Neuronal stem cell (in vitro differentiated cells): ENCODE results near the gene ZNF107.

Experiments used
- DNase-seq: peaks from one replicate; pipeline ENCODE4 v3.0.0-alpha.2; 2013; ENCODE audit warnings: low spot score
- H2AFZ ChIP-seq: one replicate; pipeline ENCODE4 v1.6.1; 2013; ENCODE audit warnings: mild to moderate bottlenecking, low read length, inconsistent platforms
- H2AK5ac ChIP-seq: 2 replicates; pipeline ENCODE4 v1.6.1; 2013; ENCODE audit warnings: low read depth, mild to moderate bottlenecking, inconsistent platforms, low read length, moderate library complexity, mixed read lengths
- H2BK120ac ChIP-seq: 2 replicates; pipeline ENCODE4 v1.6.1; 2013; ENCODE audit warnings: low read depth, mild to moderate bottlenecking, inconsistent platforms, low read length, moderate library complexity, mixed read lengths
- H2BK12ac ChIP-seq: one replicate; pipeline ENCODE4 v1.6.1; 2013; ENCODE audit warnings: low read length, inconsistent platforms
- H2BK15ac ChIP-seq: 2 replicates; pipeline ENCODE4 v1.6.1; 2013; ENCODE audit warnings: mild to moderate bottlenecking, low read length, inconsistent platforms, mixed read lengths
- H2BK5ac ChIP-seq: one replicate; pipeline ENCODE4 v1.6.1; 2013; ENCODE audit warnings: inconsistent platforms, mild to moderate bottlenecking, low read length, moderate library complexity
- H3K14ac ChIP-seq: one replicate; pipeline ENCODE4 v1.6.1; 2013; ENCODE audit warnings: low read length, inconsistent platforms
- H3K18ac ChIP-seq: 2 replicates; pipeline ENCODE4 v1.6.1; 2013; ENCODE audit warnings: low read length, inconsistent platforms
- H3K23ac ChIP-seq: 2 replicates; pipeline ENCODE4 v1.6.1; 2013; ENCODE audit warnings: low read depth, mild to moderate bottlenecking, mixed read lengths, low read length, inconsistent platforms; ENCODE audit not compliant: poor library complexity
- H3K27ac ChIP-seq: replicated peaks from 3 replicates; pipeline ENCODE4 v1.5.1; 2013; ENCODE audit warnings: low read length, inconsistent platforms
- H3K27me3 ChIP-seq, 3 experiments: 2 replicates each; pipeline ENCODE4 v1.6.1; 2013; ENCODE audit warnings: low read length in 3 of 3, mild to moderate bottlenecking in 2 of 3, inconsistent platforms in 1 of 3, low read depth in 1 of 3, mixed read lengths in 1 of 3, moderate library complexity in 1 of 3; ENCODE audit not compliant: control insufficient read depth in 3 of 3, insufficient read depth in 3 of 3
- H3K36me3 ChIP-seq, 2 donors: replicated peaks in 1 of 2; 2 replicates each; pipeline ENCODE4 v1.6.1; 2013; ENCODE audit warnings: low read length in 2 of 2; ENCODE audit not compliant: control insufficient read depth in 2 of 2, insufficient read depth in 2 of 2
- H3K4ac ChIP-seq: 2 replicates; pipeline ENCODE4 v1.6.1; 2013; ENCODE audit warnings: inconsistent platforms, mild to moderate bottlenecking, low read length, moderate library complexity
- H3K4me1 ChIP-seq, 2 donors: 1 replicate in 1 of 2; 2 replicates in 1 of 2; pipeline ENCODE4 v1.6.1; 2013; ENCODE audit warnings: low read length in 2 of 2, low read depth in 1 of 2; ENCODE audit not compliant: control insufficient read depth in 2 of 2, insufficient read depth in 1 of 2
- H3K4me2 ChIP-seq: one replicate; pipeline ENCODE4 v1.6.1; 2013; ENCODE audit warnings: mild to moderate bottlenecking, low read length, inconsistent platforms; ENCODE audit not compliant: insufficient read depth, poor library complexity, severe bottlenecking
- H3K4me3 ChIP-seq, 2 donors: 2 replicates each; pipeline ENCODE4 v1.5.1; 2013; ENCODE audit warnings: low read length in 2 of 2, mild to moderate bottlenecking in 2 of 2, inconsistent platforms in 1 of 2, moderate library complexity in 1 of 2
- H3K79me1 ChIP-seq: one replicate; pipeline ENCODE4 v1.6.1; 2013; ENCODE audit warnings: low read depth, mild to moderate bottlenecking, inconsistent platforms, low read length, moderate library complexity
- H3K9ac ChIP-seq: one replicate; pipeline ENCODE4 v1.6.1; 2013; ENCODE audit warnings: mild to moderate bottlenecking, low read depth, low read length, inconsistent platforms; ENCODE audit not compliant: poor library complexity
- H3K9me3 ChIP-seq, 2 donors: replicated peaks in 1 of 2; 2 replicates each; pipeline versions ENCODE3 to v1.6.1; 2013; ENCODE audit warnings: low read length in 2 of 2, mild to moderate bottlenecking in 2 of 2, inconsistent platforms in 1 of 2, low read depth in 1 of 2, mixed read lengths in 1 of 2, moderate library complexity in 1 of 2; ENCODE audit not compliant: control insufficient read depth in 2 of 2, insufficient read depth in 1 of 2
- H4K8ac ChIP-seq: one replicate; pipeline ENCODE4 v1.6.1; 2013; ENCODE audit warnings: low read depth, mild to moderate bottlenecking, inconsistent platforms, low read length, moderate library complexity
- H4K91ac ChIP-seq: one replicate; pipeline ENCODE4 v1.6.1; 2013; ENCODE audit warnings: low read length, low read depth, mild to moderate bottlenecking, inconsistent platforms; ENCODE audit not compliant: poor library complexity
- WGBS, 2 donors: extraction: QIAGEN DNeasy Blood & Tissue Kit; methylation state at CpG; one replicate each; pipeline ENCODE4 v1.1.7; 2013; ENCODE audit warnings: missing lambda C conversion rate in 2 of 2, mixed read lengths in 1 of 2; ENCODE audit not compliant: insufficient read length in 2 of 2, insufficient replicate concordance in 1 of 2; ENCODE audit errors: extremely low coverage in 2 of 2; 5-methylcytosine and 5-hydroxymethylcytosine counted together

The ZNF107 gene

GRCh38 chr7:64625114-64626082 is 40.5 kb upstream of the ZNF107 start:
- H3K9ac ChIP-seq = no peak overlapping the region
- no peak overlapping the region for H4K8ac ChIP-seq
- H3K36me3 ChIP-seq = no peaks in the 10 kb centered on the region
- H3K4me2 ChIP-seq = no peak overlapping the region
- no peaks in the 10 kb centered on the region for H3K79me1 ChIP-seq
- H3K23ac ChIP-seq = no peak overlapping the region
- no peak overlapping the region for H3K4me3 ChIP-seq
- no peak overlapping the region for H2BK12ac ChIP-seq
- H3K27ac ChIP-seq = no peak overlapping the region
- no peak overlapping the region for H3K18ac ChIP-seq
- no peak overlapping the region for H2BK120ac ChIP-seq
- no peak overlapping the region for H3K4ac ChIP-seq
- H3K9me3 ChIP-seq = peaks cover 2 to 22% of the 10 kb centered on the region in 2 donors
- no peak overlapping the region for H4K91ac ChIP-seq
- no peak overlapping the region for H2AFZ ChIP-seq
- no peak overlapping the region for H2BK15ac ChIP-seq
- H3K14ac ChIP-seq = no peak overlapping the region
- WGBS, 2 donors = no CpG with 5 or more reads among the region's 12 CpGs
- H3K27me3 ChIP-seq = no peaks in the 10 kb centered on the region
- no peak for DNase-seq
- no peaks in the 10 kb centered on the region for H3K4me1 ChIP-seq
- no peak overlapping the region for H2AK5ac ChIP-seq
- no peak overlapping the region for H2BK5ac ChIP-seq

DNA sequence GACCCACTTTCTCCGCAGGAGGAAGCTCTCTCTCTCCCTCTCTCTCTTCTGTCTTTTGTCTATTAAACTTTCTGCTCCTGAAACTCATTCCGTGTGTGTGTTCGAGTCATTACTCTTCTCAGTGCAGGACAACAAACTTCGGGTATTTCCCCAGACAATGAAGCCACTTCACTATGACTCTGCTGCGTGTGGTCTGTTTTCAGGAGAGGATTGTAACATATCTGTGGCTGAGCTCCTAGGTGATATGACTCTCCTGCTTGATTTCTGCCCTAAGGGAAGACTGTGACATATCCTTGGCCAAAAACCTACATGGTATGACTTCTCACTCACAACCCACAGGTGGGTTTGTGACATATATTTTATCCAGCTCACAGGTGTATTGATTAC is 39.9 kb upstream of the ZNF107 start:
- Histone ChIP-seq H3K4me3 (no peak overlapping the region), H3K18ac (no peak overlapping the region), H4K8ac (no peak overlapping the region), H3K79me1 (no peaks in the 10 kb centered on the region), H2BK5ac (no peak overlapping the region), H2AK5ac (no peak overlapping the region), H2BK120ac (no peak overlapping the region), H3K27me3 (no peaks in the 10 kb centered on the region), H3K36me3 (no peaks in the 10 kb centered on the region), H3K4me1 (no peaks in the 10 kb centered on the region), H4K91ac (no peak overlapping the region), H3K4me2 (no peak overlapping the region), H2BK15ac (no peak overlapping the region), H2AFZ (no peak overlapping the region), H3K9me3 (peaks cover 0 to 29% of the 10 kb centered on the region in 2 donors), H3K23ac (no peak overlapping the region), H3K4ac (no peak overlapping the region), H2BK12ac (no peak overlapping the region), H3K27ac (no peak overlapping the region), H3K14ac (no peak overlapping the region), H3K9ac (no peak overlapping the region)
- DNase-seq = no peak
- WGBS, 2 donors = no CpG with 5 or more reads among the region's 5 CpGs

DNA sequence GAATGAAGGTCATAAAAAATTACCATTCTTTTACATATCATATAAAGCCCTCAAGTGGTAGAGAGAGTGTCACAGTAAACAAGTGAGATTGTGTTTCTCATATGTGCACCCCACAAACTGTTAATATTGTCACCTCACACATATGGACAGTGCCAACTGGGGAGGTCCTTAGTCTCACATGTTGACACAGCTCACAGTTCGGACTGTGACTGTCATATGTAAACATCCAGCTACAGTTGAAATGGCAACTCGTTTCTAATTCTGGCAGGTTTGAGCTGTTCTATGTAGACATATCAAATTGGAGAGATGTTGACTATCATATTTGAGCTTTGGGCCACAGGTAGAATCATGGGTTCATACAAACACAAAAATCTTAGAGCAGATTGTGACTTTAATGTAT is 39.4 kb upstream of the ZNF107 start:
- peaks cover 0 to 30% of the 10 kb centered on the region in 2 donors for H3K9me3 ChIP-seq
- H2BK12ac ChIP-seq = no peak overlapping the region
- H3K36me3 ChIP-seq = no peaks in the 10 kb centered on the region
- H3K23ac ChIP-seq = no peak overlapping the region
- no peak overlapping the region for H3K4me3 ChIP-seq
- H2BK5ac ChIP-seq = no peak overlapping the region
- no peak overlapping the region for H3K27ac ChIP-seq
- no peak overlapping the region for H2BK15ac ChIP-seq
- no peaks in the 10 kb centered on the region for H3K4me1 ChIP-seq
- no peak overlapping the region for H3K18ac ChIP-seq
- no peaks in the 10 kb centered on the region for H3K79me1 ChIP-seq
- H2BK120ac ChIP-seq = no peak overlapping the region
- no peak overlapping the region for H2AK5ac ChIP-seq
- H3K4me2 ChIP-seq = no peak overlapping the region
- H3K14ac ChIP-seq = no peak overlapping the region
- H4K91ac ChIP-seq = no peak overlapping the region
- no CpG with 5 or more reads among the region's 2 CpGs for WGBS, 2 donors
- no peak overlapping the region for H2AFZ ChIP-seq
- H4K8ac ChIP-seq = no peak overlapping the region
- no peak for DNase-seq
- H3K27me3 ChIP-seq = no peaks in the 10 kb centered on the region
- no peak overlapping the region for H3K9ac ChIP-seq
- no peak overlapping the region for H3K4ac ChIP-seq

- no peaks in the 10 kb centered on the region for H3K4me1 ChIP-seq
- no peak overlapping the region for H3K23ac ChIP-seq
- H2BK120ac ChIP-seq = no peak overlapping the region
- H3K4me3 ChIP-seq = no peak overlapping the region
- H3K79me1 ChIP-seq = no peaks in the 10 kb centered on the region
- no peak for DNase-seq
- no peak overlapping the region for H3K27ac ChIP-seq
- H3K9ac ChIP-seq = no peak overlapping the region
- no peak overlapping the region for H2BK15ac ChIP-seq
- H3K27me3 ChIP-seq = no peaks in the 10 kb centered on the region
- no peak overlapping the region for H2BK5ac ChIP-seq
- H4K91ac ChIP-seq = no peak overlapping the region
- no peak overlapping the region for H3K14ac ChIP-seq
- H3K36me3 ChIP-seq = no peaks in the 10 kb centered on the region
- H4K8ac ChIP-seq = no peak overlapping the region
- H3K4ac ChIP-seq = no peak overlapping the region
- H2AFZ ChIP-seq = no peak overlapping the region
- H3K4me2 ChIP-seq = no peak overlapping the region
- no peak overlapping the region for H2AK5ac ChIP-seq
- no peak overlapping the region for H3K18ac ChIP-seq
- peaks cover 0 to 36% of the 10 kb centered on the region in 2 donors for H3K9me3 ChIP-seq
- no peak overlapping the region for H2BK12ac ChIP-seq
Observed at GRCh38 chr7:64628192-64628591, 37.7 kb upstream of the ZNF107 start.
